Endothelial cell of umbilical vein (primary cell): ENCODE measurements around the gene SLC25A48. TPM values are rescaled to one million over a fixed set of nuclear protein-coding genes. Genes with fewer than 3 reads are reported as not detected.

Source experiments
- BruUV-seq: library from RNA; stranded (reverse); fragments of 400-500 nt; replicated peaks from 2 replicates; lab custom pipeline; 2021; lab: Mats Ljungman, UMichigan
- CTCF ChIA-PET: fragments of 300-600, 350-600 bp; sonication (Branson Sonifier 250); formaldehyde crosslinking; loops from one replicate; lab custom pipeline; 2021; ENCODE audit warnings: antibody characterized with exemption, inconsistent platforms; lab: Charles Lee
- POLR2A ChIA-PET: fragments of 300-600, 350-600 bp; sonication (Branson Sonifier 250); formaldehyde crosslinking; loops from one replicate; lab custom pipeline; 2021; ENCODE audit warnings: antibody characterized with exemption, inconsistent platforms; lab: Charles Lee
- DNase-seq: peaks from one replicate; pipeline ENCODE4 v3.0.0-alpha.2; 2011; ENCODE audit warnings: low read depth, low spot score
- FAIRE-seq: peaks from 2 replicates; lab custom pipeline; 2011; peaks lifted over from hg19 to GRCh38; lab: Jason Lieb, UNC
- H2AFZ ChIP-seq: 2 replicates; pipeline ENCODE4 v1.6.0; 2012; ENCODE audit warnings: low read depth, low read length, control low read depth, inconsistent platforms
- H3K27ac ChIP-seq: 2 replicates; pipeline ENCODE4 v1.5.1; 2011; ENCODE audit warnings: low read depth, mild to moderate bottlenecking, control low read depth, low read length, moderate library complexity; ENCODE audit not compliant: insufficient read depth
- H3K27me3 ChIP-seq, 2 experiments: 2 replicates each; pipeline versions ENCODE4 v1.6.0 to v1.6.1; 2011; ENCODE audit warnings: low read length in 2 of 2, mixed read lengths in 1 of 2; ENCODE audit not compliant: control insufficient read depth in 2 of 2, insufficient read depth in 2 of 2
- H3K36me3 ChIP-seq, 2 experiments: 2 replicates in 1 of 2; 3 replicates in 1 of 2; pipeline ENCODE4 v1.5.1; 2011; ENCODE audit warnings: low read length in 2 of 2, mild to moderate bottlenecking in 1 of 2, moderate library complexity in 1 of 2; ENCODE audit not compliant: control insufficient read depth in 2 of 2, insufficient read depth in 2 of 2; ENCODE audit errors: extremely low read depth in 1 of 2
- H3K4me1 ChIP-seq: 3 replicates; pipeline ENCODE4 v1.5.1; 2011; ENCODE audit warnings: mild to moderate bottlenecking, low read length; ENCODE audit not compliant: control insufficient read depth, insufficient read depth; ENCODE audit errors: extremely low read depth
- H3K4me2 ChIP-seq: 2 replicates; pipeline ENCODE4 v1.6.1; 2011; ENCODE audit warnings: low read length, control low read depth, mixed read lengths; ENCODE audit not compliant: insufficient read depth
- H3K4me3 ChIP-seq, 3 experiments: fragments of 200-600 bp in 1 of 3; sonication (generic), shearing (Covaris generic) in 1 of 3; replicated peaks in 1 of 3; 2 replicates each; pipeline ENCODE4 v1.5.1; 2011 to 2016; ENCODE audit warnings: control low read depth in 3 of 3, low read length in 3 of 3, mild to moderate bottlenecking in 2 of 3, inconsistent platforms in 1 of 3, low read depth in 1 of 3, moderate library complexity in 1 of 3; ENCODE audit not compliant: insufficient read depth in 1 of 3
- H3K79me2 ChIP-seq: 2 replicates; pipeline ENCODE4 v1.6.0; 2012; ENCODE audit warnings: low read length, inconsistent platforms; ENCODE audit not compliant: control insufficient read depth, insufficient read depth
- H3K9ac ChIP-seq: replicated peaks from 2 replicates; pipeline ENCODE3; 2011; ENCODE audit warnings: low read length, control low read depth; ENCODE audit not compliant: insufficient read depth; ENCODE audit errors: extremely low read depth
- H3K9me1 ChIP-seq: replicated peaks from 3 replicates; pipeline ENCODE4 v1.6.0; 2011; ENCODE audit warnings: mild to moderate bottlenecking, low read length; ENCODE audit not compliant: control insufficient read depth, insufficient read depth; ENCODE audit errors: extremely low read depth
- H3K9me3 ChIP-seq: replicated peaks from 2 replicates; pipeline ENCODE4 v1.5.1; 2012; ENCODE audit warnings: low read length, inconsistent platforms; ENCODE audit not compliant: control insufficient read depth, insufficient read depth
- H4K20me1 ChIP-seq: replicated peaks from 2 replicates; pipeline ENCODE3; 2011; ENCODE audit warnings: mild to moderate bottlenecking, low read length; ENCODE audit not compliant: control insufficient read depth, insufficient read depth; ENCODE audit errors: extremely low read depth
- EZH2 ChIP-seq: IDR thresholded peaks from 2 replicates; pipeline ENCODE4 v1.6.1; 2012; ENCODE audit warnings: borderline replicate concordance, low read depth, mild to moderate bottlenecking, moderate library complexity, low read length, inconsistent platforms; ENCODE audit not compliant: severe bottlenecking
- FOS ChIP-seq: IDR thresholded peaks from 2 replicates; pipeline ENCODE4 v1.6.1; 2011; ENCODE audit warnings: mild to moderate bottlenecking, low read length, moderate library complexity, borderline replicate concordance; ENCODE audit not compliant: insufficient read depth
- GATA2 ChIP-seq: IDR thresholded peaks from 2 replicates; pipeline ENCODE4 v1.7.0; 2011; ENCODE audit warnings: low read depth, mild to moderate bottlenecking, moderate library complexity, mixed read lengths, low read length; ENCODE audit not compliant: insufficient read length, insufficient read depth
- JUN ChIP-seq: IDR thresholded peaks from 2 replicates; pipeline ENCODE4 v1.6.1; 2011; ENCODE audit warnings: borderline replicate concordance, low read depth; ENCODE audit not compliant: insufficient read length, insufficient read depth
- MAX ChIP-seq: IDR thresholded peaks from 2 replicates; pipeline ENCODE4 v1.6.1; 2011; ENCODE audit not compliant: insufficient read depth, insufficient read length
- MYC ChIP-seq: IDR thresholded peaks from one replicate; pipeline ENCODE4 v1.6.1; 2011; ENCODE audit warnings: mild to moderate bottlenecking, low read depth, low read length
- POLR2A ChIP-seq: IDR thresholded peaks from 2 replicates; pipeline ENCODE4 v1.6.1; 2012; ENCODE audit warnings: low read depth, mild to moderate bottlenecking, control low read depth, low read length
- POLR2AphosphoS5 ChIP-seq: IDR thresholded peaks from 2 replicates; pipeline ENCODE4 v1.6.1; 2012; ENCODE audit warnings: low read depth, mild to moderate bottlenecking, control low read depth, low read length, moderate library complexity; ENCODE audit not compliant: insufficient read depth
- dilution Hi-C: fragments of 300-500 bp; cut with MboI; formaldehyde crosslinking; loops from one replicate; pipeline ENCODE4 v1.15.0; 2019; ENCODE audit warnings: low sequenced_read_pairs; ENCODE audit not compliant: extremely low pct_ligation_motif_present
- intact Hi-C: fragments of 100-400 bp; cut with micrococcal nuclease; formaldehyde crosslinking; loops from one replicate; pipeline ENCODE4 v1.10.0; 2022
- polyA plus RNA-seq, 4 experiments: library from polyadenylated mRNA; depleted of rRNA in 3 of 4; stranded (reverse) in 3 of 4; unstranded in 1 of 4; fragments of >200 nt; gene quantifications; 2 replicates each; pipeline versions ENCODE4 v1.2.1 to v1.2.3, GENCODE V29; 2011 to 2012; ENCODE audit warnings: missing spikeins in 1 of 4
- total RNA-seq: library from RNA; stranded (reverse); gene quantifications from 2 replicates; pipeline ENCODE4 v1.2.3, GENCODE V29; 2021

Gene SLC25A48
- total and polyA plus RNA-seq, 2 donors (not counting 3 experiments of a cell fraction or from before 2014, with no cell fraction given): not detected

- ChIA-PET POLR2A (no interaction called here), CTCF (no interaction called here)
- H3K79me2 ChIP-seq: no peaks in the 10 kb centered on the region
- no TSS peak for BruUV-seq
- TF ChIP-seq POLR2A (no peak), EZH2 (no peak), MYC (no peak), JUN (no peak), GATA2 (no peak), MAX (no peak), FOS (no peak)
- H3K9me3 ChIP-seq: no peaks in the 10 kb centered on the region
- FAIRE-seq (no peak), DNase-seq (no peak)
- H3K36me3 ChIP-seq: no peaks in the 10 kb centered on the region
- intact Hi-C loops: no loop called here
- no peaks in the 10 kb centered on the region for H3K9me1 ChIP-seq
- H3K4me1 ChIP-seq: no peaks in the 10 kb centered on the region
- dilution Hi-C loops: no loop called here
- H3K4me2 ChIP-seq: no peak overlapping the region
- H2AFZ ChIP-seq: no peak overlapping the region
- H3K27ac ChIP-seq: no peak overlapping the region
- H3K4me3 ChIP-seq: no peak overlapping the region
- no peak overlapping the region for H3K9ac ChIP-seq
- no peaks in the 10 kb centered on the region for H4K20me1 ChIP-seq
- peaks cover 2 to 6% of the 10 kb centered on the region in 2 experiments for H3K27me3 ChIP-seq
These were observed 19.7 kb upstream of the SLC25A48 start for GRCh38 chr5:135814812-135815211.

- Histone ChIP-seq H3K27me3 (peaks cover 2 to 6% of the 10 kb centered on the region in 2 experiments), H3K79me2 (no peaks in the 10 kb centered on the region), H3K9me3 (no peaks in the 10 kb centered on the region), H4K20me1 (no peaks in the 10 kb centered on the region), H3K27ac (no peak overlapping the region), H3K4me1 (no peaks in the 10 kb centered on the region), H3K9me1 (no peaks in the 10 kb centered on the region), H3K4me2 (no peak overlapping the region), H3K9ac (no peak overlapping the region), H3K4me3 (no peak overlapping the region), H3K36me3 (no peaks in the 10 kb centered on the region), H2AFZ (no peak overlapping the region)
- intact Hi-C loops (no loop called here), dilution Hi-C loops (no loop called here)
- no TSS peak for BruUV-seq
- CTCF ChIA-PET: interaction anchor here (1.9 kb wide), 1 partner anchor 10 kb away, joined by 7 read pairs; no protein-coding TSS in a partner anchor
- DNase-seq (no peak), FAIRE-seq (no peak)
- POLR2A ChIA-PET: no interaction called here
- TF ChIP-seq MAX (no peak), GATA2 (no peak), FOS (no peak), POLR2AphosphoS5 (no peak), POLR2A (no peak), MYC (no peak), EZH2 (no peak)
These were observed 13.2 kb upstream of the SLC25A48 start for GRCh38 chr5:135821061-135821801.
